Glutamatergic neuron (in vitro differentiated cells): Measurements from ENCODE around the gene HAUS3. TPM values are rescaled to one million over a fixed set of nuclear protein-coding genes. Genes with fewer than 3 reads are reported as not detected.
"Not testable (repeated sequence)": the region's sequence is repeated elsewhere in the genome, so short reads cannot be mapped to it uniquely, and the experiment has no call there.

Experiments used
- DNase-seq: peaks from one replicate; pipeline ENCODE4 v3.0.0; 2022
- H3K27ac Mint-ChIP-seq: one replicate; pipeline ENCODE4 v1.8.0; 2020; ENCODE audit warnings: mild to moderate bottlenecking, mixed read lengths, inconsistent platforms; ENCODE audit not compliant: unreplicated experiment
- H3K27me3 Mint-ChIP-seq: one replicate; pipeline ENCODE4 v1.8.0; 2020; ENCODE audit warnings: mild to moderate bottlenecking, moderate library complexity, mixed read lengths, inconsistent platforms; ENCODE audit not compliant: unreplicated experiment
- H3K36me3 Mint-ChIP-seq: one replicate; pipeline ENCODE4 v1.8.0; 2020; ENCODE audit warnings: mild to moderate bottlenecking, mixed read lengths, inconsistent platforms; ENCODE audit not compliant: unreplicated experiment
- H3K4me1 Mint-ChIP-seq: one replicate; pipeline ENCODE4 v1.8.0; 2020; ENCODE audit warnings: mild to moderate bottlenecking, low read depth, mixed read lengths, inconsistent platforms; ENCODE audit not compliant: unreplicated experiment
- H3K4me3 Mint-ChIP-seq: one replicate; pipeline ENCODE4 v1.8.0; 2020; ENCODE audit warnings: mild to moderate bottlenecking, mixed read lengths, inconsistent platforms; ENCODE audit not compliant: unreplicated experiment
- H3K9me3 Mint-ChIP-seq: one replicate; pipeline ENCODE4 v1.8.0; 2020; ENCODE audit warnings: mild to moderate bottlenecking, moderate library complexity, mixed read lengths, inconsistent platforms; ENCODE audit not compliant: unreplicated experiment
- total RNA-seq: library from RNA; stranded (reverse); fragmentation: NEBNext Ultra II Directional; extraction: Animal tissue kit (Norgen Biotek cat#: 25700); gene quantifications from one replicate; pipeline ENCODE4 v1.2.1, GENCODE V29; 2021; ENCODE audit not compliant: unreplicated experiment
- TF ChIP-seq, protein P1 (sequence below): fragments of 200-600 bp; sonication (generic); IDR thresholded peaks from one replicate; pipeline ENCODE4 v1.5.0; 2021; ENCODE audit not compliant: partially characterized antibody, unreplicated experiment

The HAUS3 gene
- total RNA-seq, 1 donor from 2014 or later, result 15.6 TPM

- H3K4me1 Mint-ChIP-seq, result no peaks in the 10 kb centered on the region
- H3K4me3 Mint-ChIP-seq, result no peak overlapping the region
- TF ChIP-seq, protein P1, sequence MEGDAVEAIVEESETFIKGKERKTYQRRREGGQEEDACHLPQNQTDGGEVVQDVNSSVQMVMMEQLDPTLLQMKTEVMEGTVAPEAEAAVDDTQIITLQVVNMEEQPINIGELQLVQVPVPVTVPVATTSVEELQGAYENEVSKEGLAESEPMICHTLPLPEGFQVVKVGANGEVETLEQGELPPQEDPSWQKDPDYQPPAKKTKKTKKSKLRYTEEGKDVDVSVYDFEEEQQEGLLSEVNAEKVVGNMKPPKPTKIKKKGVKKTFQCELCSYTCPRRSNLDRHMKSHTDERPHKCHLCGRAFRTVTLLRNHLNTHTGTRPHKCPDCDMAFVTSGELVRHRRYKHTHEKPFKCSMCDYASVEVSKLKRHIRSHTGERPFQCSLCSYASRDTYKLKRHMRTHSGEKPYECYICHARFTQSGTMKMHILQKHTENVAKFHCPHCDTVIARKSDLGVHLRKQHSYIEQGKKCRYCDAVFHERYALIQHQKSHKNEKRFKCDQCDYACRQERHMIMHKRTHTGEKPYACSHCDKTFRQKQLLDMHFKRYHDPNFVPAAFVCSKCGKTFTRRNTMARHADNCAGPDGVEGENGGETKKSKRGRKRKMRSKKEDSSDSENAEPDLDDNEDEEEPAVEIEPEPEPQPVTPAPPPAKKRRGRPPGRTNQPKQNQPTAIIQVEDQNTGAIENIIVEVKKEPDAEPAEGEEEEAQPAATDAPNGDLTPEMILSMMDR, result no peak
- H3K27me3 Mint-ChIP-seq, result no peaks in the 10 kb centered on the region
- DNase-seq, result peak; percentile 5
- H3K9me3 Mint-ChIP-seq, result peaks cover 2% of the 10 kb centered on the region
- H3K27ac Mint-ChIP-seq, result no peak overlapping the region
- H3K36me3 Mint-ChIP-seq, result no peaks in the 10 kb centered on the region
Observed at GRCh38 chr4:2275546-2276251, 33.8 kb upstream of the HAUS3 start.

DNA sequence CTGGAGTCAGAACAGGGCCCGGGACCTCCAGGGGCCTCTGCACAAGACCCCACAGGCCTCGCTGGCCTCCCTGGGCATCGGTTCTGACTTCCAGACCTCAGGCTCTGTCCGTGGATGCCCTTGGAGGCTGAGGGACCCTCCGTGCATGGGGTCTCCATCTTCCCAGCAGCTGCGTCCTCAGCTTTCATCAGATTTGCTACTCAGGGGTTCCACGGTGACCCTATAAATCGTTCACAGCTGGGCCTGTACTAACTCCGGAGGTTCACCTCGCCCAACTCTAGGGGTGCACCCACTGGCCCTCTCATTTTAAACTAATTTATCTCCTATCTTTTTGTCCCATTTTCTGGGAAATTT is 33.1 kb upstream of the HAUS3 start:
- not testable (repeated sequence) for H3K27ac Mint-ChIP-seq, H3K9me3 Mint-ChIP-seq, H3K4me1 Mint-ChIP-seq, H3K27me3 Mint-ChIP-seq, H3K4me3 Mint-ChIP-seq, H3K36me3 Mint-ChIP-seq
- peak; percentile 3 for DNase-seq

DNA sequence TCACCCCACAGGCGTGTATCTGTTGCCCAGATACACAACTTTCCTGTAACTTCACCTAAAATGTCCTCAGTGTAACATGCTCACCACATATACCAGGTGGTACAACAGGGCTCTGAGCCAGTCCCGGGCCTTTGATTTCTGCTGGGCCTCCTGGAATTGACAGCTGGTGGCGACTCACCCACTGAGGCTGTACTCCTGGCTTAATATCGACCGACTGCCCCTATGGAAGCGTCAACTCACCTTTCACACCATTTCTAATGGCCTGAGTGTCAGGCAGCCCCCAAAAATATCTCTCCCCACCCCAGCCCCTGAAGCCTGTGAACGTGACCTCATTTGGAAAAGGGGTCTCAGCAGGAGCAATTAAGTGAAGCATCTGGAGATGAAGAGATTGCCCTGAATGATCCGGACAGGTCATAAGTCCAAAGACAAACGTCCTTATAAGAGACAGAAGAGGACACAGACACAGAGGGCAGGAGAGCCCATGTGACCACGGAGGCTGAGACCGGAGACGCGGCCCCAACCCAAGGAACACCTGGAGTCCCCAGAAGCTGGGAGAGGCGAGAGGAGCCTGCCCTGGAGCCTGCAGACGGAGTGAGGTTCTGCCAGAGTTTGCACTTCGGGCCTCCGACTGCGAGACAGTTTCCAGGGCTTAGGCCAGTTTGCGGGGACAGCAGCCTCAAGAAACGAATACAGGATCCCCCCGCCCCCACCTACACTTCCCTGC is 32.6 kb upstream of the HAUS3 start:
- DNase-seq, result peak; percentile 6
- Mint-ChIP-seq H3K36me3 (no peaks in the 10 kb centered on the region), H3K9me3 (no peaks in the 10 kb centered on the region), H3K4me1 (peaks cover 1% of the 10 kb centered on the region), H3K27ac (no peak overlapping the region), H3K27me3 (no peaks in the 10 kb centered on the region), H3K4me3 (no peak overlapping the region)
- TF ChIP-seq, protein P1, result no peak

DNA sequence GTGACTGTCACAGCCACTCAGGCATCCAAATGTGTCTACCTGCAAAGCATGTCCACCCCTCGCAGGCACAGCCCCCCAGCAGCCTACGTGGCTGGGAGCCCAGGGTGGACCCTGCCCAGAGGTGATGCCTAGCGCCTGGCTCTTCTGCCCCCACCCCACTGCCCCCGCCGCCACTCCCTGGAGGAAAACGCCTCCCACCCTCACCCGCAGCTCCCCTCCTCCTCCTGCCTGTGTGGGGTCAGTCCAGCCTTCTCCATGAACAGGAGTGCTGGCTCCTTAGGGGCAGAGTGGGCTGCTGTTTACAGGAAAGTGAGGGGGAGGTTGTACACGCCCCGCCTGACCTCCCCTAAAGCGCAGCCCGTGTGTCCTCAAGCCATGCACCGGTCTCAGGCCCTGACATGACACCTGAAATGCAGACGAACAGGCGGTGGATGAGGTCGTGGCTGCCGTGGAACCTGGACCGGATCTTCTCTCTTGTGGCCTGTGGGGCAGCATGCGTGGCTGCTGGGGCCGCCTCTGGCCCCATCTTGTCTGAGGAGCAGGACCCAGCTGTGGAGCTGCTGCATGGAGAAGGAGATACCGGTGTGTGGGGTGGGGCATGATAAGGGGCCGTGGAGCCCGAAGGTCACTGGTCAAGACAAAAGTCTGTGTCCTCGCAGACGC is 31.9 kb upstream of the HAUS3 start:
- no peak overlapping the region for H3K27ac Mint-ChIP-seq
- H3K36me3 Mint-ChIP-seq, result no peaks in the 10 kb centered on the region
- H3K27me3 Mint-ChIP-seq, result no peaks in the 10 kb centered on the region
- TF ChIP-seq, protein P1, result no peak
- peaks cover 4% of the 10 kb centered on the region for H3K4me1 Mint-ChIP-seq
- H3K9me3 Mint-ChIP-seq, result no peaks in the 10 kb centered on the region
- H3K4me3 Mint-ChIP-seq, result no peak overlapping the region
- no peak for DNase-seq

DNA sequence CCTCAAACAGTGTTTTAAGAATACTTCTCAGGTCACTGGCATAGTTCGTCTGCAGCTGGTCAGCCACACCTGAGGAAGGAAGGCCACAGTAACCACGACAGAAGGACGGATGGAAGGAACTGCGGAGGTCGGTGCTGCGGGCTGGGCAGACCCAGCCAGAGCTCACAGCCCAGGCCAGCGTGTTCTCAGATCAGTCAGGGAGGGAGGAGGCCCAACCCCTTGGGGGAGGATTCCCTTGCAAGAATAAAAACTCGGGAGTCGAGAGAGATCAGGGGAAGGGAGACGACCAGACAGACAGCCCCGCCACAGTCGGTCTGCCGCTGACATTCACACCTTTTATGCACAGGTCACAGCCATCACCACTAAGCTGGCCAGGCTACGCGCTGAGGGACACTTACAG is 31.3 kb upstream of the HAUS3 start:
- H3K4me1 Mint-ChIP-seq, result peaks cover 4% of the 10 kb centered on the region
- peak overlapping the region; percentile 14 for H3K27ac Mint-ChIP-seq
- H3K27me3 Mint-ChIP-seq, result peaks cover 1% of the 10 kb centered on the region
- peak overlapping the region; percentile 54 for H3K4me3 Mint-ChIP-seq
- H3K9me3 Mint-ChIP-seq, result no peaks in the 10 kb centered on the region
- TF ChIP-seq, protein P1, result no peak
- DNase-seq, result no peak
- H3K36me3 Mint-ChIP-seq, result no peaks in the 10 kb centered on the region
